Lower lobe of right lung (tissue), 2 donors: Measurements from ENCODE around the gene LY9. TPM values are rescaled to one million over a fixed set of nuclear protein-coding genes. Genes with fewer than 3 reads are reported as not detected.

Source experiments
- ATAC-seq, 2 donors: fragments of 200-7000 bp; cut with Tn5 transposase; one replicate each; pipeline ENCODE4 v1.9.1; 2020 to 2022; ENCODE audit warnings: mild to moderate bottlenecking in 2 of 2, moderate library complexity in 2 of 2
- DNase-seq: peaks from one replicate; pipeline ENCODE4 v3.0.0-alpha.2; 2020
- H3K27ac ChIP-seq: fragments of 200-600 bp; one replicate; pipeline ENCODE4 v1.8.0; 2022
- H3K27me3 ChIP-seq: fragments of 200-600 bp; one replicate; pipeline ENCODE4 v1.8.0; 2022; ENCODE audit warnings: low read depth
- H3K36me3 ChIP-seq: fragments of 200-600 bp; one replicate; pipeline ENCODE4 v1.8.0; 2022; ENCODE audit warnings: mild to moderate bottlenecking
- H3K4me1 ChIP-seq: fragments of 200-600 bp; one replicate; pipeline ENCODE4 v1.8.0; 2022
- H3K4me3 ChIP-seq: fragments of 200-600 bp; one replicate; pipeline ENCODE4 v1.8.0; 2022; ENCODE audit warnings: mild to moderate bottlenecking
- H3K9me3 ChIP-seq: fragments of 200-600 bp; one replicate; pipeline ENCODE4 v1.8.0; 2022
- intact Hi-C: fragments of 100-400 bp; cut with DNase I; formaldehyde crosslinking; loops from one replicate; pipeline ENCODE4 v1.11.0; 2022
- total RNA-seq: library from RNA; stranded (reverse); fragmentation: NEBNext Ultra II Directional; extraction: Animal tissue kit (Norgen Biotek cat#: 25700); gene quantifications from one replicate; pipeline ENCODE4 v1.2.1, GENCODE V29; 2021
- TF ChIP-seq, protein P1 (sequence below): fragments of 200-600 bp; IDR thresholded peaks from one replicate; pipeline ENCODE4 v1.8.0; 2022; ENCODE audit warnings: antibody characterized with exemption, mild to moderate bottlenecking
- donor health status: DM: no; HTN: yes; CAD: no; lungs with severe emphysema.

LY9 gene
- total RNA-seq, 1 donor from 2014 or later, result 1.8 TPM

DNA sequence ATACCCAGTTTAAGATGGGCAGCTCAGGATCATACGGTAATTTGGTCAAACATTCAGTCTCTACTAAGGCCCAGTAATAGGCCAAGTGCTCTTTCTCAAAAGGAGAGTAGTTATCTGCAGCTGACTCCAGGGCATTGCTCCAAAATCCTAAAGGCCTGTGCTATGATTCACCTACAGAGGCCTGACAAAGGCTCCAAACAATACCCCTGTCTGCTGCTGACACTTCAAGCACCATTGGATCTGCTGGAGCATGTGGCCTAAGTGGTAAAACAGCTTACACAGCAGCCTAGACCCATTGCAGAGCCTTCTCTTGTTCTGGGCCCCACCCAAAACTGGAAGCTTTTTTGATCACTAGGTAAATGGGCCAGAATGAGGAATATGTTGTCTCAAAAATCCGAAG, 34.1 kb upstream of the LY9 start:
- intact Hi-C loops, result no loop called here
- no peak overlapping the region for H3K4me3 ChIP-seq
- H3K27ac ChIP-seq, result no peak overlapping the region
- no peaks in the 10 kb centered on the region for H3K27me3 ChIP-seq
- TF ChIP-seq, protein P1, sequence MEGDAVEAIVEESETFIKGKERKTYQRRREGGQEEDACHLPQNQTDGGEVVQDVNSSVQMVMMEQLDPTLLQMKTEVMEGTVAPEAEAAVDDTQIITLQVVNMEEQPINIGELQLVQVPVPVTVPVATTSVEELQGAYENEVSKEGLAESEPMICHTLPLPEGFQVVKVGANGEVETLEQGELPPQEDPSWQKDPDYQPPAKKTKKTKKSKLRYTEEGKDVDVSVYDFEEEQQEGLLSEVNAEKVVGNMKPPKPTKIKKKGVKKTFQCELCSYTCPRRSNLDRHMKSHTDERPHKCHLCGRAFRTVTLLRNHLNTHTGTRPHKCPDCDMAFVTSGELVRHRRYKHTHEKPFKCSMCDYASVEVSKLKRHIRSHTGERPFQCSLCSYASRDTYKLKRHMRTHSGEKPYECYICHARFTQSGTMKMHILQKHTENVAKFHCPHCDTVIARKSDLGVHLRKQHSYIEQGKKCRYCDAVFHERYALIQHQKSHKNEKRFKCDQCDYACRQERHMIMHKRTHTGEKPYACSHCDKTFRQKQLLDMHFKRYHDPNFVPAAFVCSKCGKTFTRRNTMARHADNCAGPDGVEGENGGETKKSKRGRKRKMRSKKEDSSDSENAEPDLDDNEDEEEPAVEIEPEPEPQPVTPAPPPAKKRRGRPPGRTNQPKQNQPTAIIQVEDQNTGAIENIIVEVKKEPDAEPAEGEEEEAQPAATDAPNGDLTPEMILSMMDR, result no peak
- H3K9me3 ChIP-seq, result no peaks in the 10 kb centered on the region
- no peaks in the 10 kb centered on the region for H3K4me1 ChIP-seq
- DNase-seq (no peak), ATAC-seq (no peak)
- H3K36me3 ChIP-seq, result no peaks in the 10 kb centered on the region

DNA sequence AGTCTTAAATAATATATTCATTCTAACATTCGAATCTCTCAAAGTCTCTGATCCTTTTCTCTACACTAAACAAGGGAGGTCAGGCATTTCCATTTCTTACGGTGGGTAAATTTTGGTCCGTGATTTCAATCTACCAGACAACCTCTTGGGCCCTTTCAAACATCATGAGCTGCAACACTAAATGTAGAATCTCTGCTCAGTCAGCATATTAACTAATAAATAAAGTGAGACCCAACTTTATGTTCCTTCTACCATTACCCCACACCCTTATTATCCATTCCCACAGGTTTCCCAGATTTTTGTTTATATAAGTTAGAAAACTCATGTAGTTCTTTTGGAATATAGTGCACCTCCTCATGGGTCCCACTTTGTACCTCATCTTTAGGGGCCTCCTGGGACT, 32.0 kb upstream of the LY9 start:
- ATAC-seq (no peak), DNase-seq (no peak)
- TF ChIP-seq, protein P1, result no peak
- Histone ChIP-seq H3K4me1 (no peaks in the 10 kb centered on the region), H3K27ac (no peak overlapping the region), H3K27me3 (no peaks in the 10 kb centered on the region), H3K4me3 (no peak overlapping the region), H3K36me3 (no peaks in the 10 kb centered on the region), H3K9me3 (no peaks in the 10 kb centered on the region)
- intact Hi-C loops, result no loop called here

DNA sequence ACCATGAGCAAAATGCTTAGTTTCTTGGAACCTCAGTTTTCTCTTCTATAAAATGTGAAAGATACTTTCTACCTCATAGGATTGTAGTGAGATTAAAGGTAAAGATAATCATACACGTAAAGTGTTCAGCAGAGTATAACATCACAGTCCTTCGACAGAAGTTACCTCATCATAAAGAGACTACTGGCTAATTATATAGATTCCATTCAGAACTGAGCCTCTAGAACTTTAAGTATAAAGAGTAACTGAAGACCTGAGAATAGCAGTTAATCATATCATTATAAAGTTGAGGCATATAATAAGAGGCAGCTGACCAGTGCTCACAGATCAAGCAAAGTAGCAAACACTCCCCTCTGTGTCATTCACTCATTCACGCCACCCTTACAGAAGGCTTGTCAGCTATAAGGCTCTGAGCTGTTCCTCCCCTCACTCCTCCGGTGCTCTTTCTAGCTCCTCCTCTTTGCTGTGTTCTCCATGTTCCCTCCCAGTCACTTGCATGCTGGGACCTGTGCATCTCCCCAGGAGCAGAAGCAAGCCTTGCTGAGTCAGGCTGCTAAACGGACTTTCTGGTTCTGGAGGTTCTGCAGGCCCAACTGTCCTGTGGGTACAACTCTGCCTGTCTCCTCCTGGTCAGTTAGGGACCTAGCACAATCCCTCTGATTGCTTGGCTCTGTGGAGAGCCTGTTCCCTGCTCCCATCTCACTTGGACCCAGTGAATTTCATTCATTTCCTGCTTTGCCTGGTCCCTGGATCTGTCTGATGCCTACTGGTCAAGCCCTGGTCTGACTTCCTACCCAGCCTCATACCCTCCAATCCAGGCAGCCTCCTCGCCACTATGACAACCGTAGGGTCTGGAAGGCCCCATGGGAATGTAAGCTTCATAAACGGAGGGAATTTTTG, 28.3 kb upstream of the LY9 start:
- Histone ChIP-seq H3K36me3 (no peaks in the 10 kb centered on the region), H3K27ac (peak overlapping the region; percentile 7), H3K4me1 (no peaks in the 10 kb centered on the region), H3K9me3 (no peaks in the 10 kb centered on the region), H3K4me3 (no peak overlapping the region), H3K27me3 (no peaks in the 10 kb centered on the region)
- TF ChIP-seq, protein P1, result no peak
- ATAC-seq (peak; percentile 16 to 47), DNase-seq (no peak)
- intact Hi-C loops, result no loop called here

DNA sequence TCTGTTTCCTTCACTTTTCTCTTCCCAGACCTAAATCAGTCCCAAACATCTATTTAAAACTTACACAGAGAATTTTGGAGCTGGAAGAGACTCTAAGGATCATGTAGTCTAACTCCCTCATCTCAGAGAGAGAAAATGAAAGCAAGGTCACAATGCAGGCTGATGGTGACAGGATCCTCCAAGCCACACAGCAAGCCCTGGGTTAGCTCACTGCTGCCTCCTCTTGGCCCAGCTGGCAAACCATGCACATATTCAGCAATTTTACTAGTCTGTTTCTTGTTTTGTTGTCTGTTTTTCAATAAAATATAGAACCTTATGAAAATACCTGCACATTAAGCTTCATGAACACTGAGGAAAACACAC, 27.7 kb upstream of the LY9 start:
- intact Hi-C loops, result no loop called here
- ATAC-seq (peak; percentile 82 to 86), DNase-seq (peak; percentile 64)
- Histone ChIP-seq H3K27me3 (no peaks in the 10 kb centered on the region), H3K4me1 (no peaks in the 10 kb centered on the region), H3K4me3 (no peak overlapping the region), H3K36me3 (no peaks in the 10 kb centered on the region), H3K27ac (peak overlapping the region; percentile 7), H3K9me3 (no peaks in the 10 kb centered on the region)
- TF ChIP-seq, protein P1, result peak; percentile 50

DNA sequence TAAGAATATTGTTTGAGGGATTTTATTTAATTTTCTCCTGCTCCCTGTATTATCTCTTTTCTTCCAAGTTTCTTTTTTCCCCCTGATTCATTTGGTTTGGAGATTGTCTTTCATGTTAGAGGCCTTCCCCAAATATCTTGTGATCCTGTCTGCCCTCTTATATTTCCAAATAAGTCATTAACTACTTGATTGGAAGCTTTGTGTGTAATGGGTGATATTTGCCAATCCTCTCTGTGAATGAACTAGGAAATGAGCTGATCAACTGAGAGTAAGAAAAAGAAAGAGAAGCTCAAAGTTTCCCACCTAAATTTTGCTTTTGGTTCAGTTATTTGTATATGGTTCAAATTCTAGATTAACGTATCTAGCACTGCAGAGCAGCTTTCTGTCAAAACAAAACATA, 23.6 kb upstream of the LY9 start:
- DNase-seq (no peak), ATAC-seq (no peak)
- H3K4me1 ChIP-seq, result no peaks in the 10 kb centered on the region
- no peak overlapping the region for H3K4me3 ChIP-seq
- no peaks in the 10 kb centered on the region for H3K9me3 ChIP-seq
- TF ChIP-seq, protein P1, result no peak
- no peaks in the 10 kb centered on the region for H3K27me3 ChIP-seq
- no peaks in the 10 kb centered on the region for H3K36me3 ChIP-seq
- intact Hi-C loops, result no loop called here
- H3K27ac ChIP-seq, result no peak overlapping the region
